Trophoblast cell (in vitro differentiated cells and primary cell): ENCODE data around the gene UBE2J2.

Source experiments
- DNase-seq, 2 donors: peaks; one replicate each; pipeline ENCODE4 v3.0.0-alpha.2; 2016
- H2AFZ ChIP-seq: 2 replicates; pipeline ENCODE4 v1.6.1; 2013; ENCODE audit warnings: low read length, moderate library complexity, mild to moderate bottlenecking; ENCODE audit not compliant: insufficient read depth, poor library complexity
- H2AK5ac ChIP-seq: 2 replicates; pipeline ENCODE4 v1.6.1; 2013; ENCODE audit warnings: mild to moderate bottlenecking, low read length
- H2BK120ac ChIP-seq: 2 replicates; pipeline ENCODE4 v1.6.1; 2013; ENCODE audit warnings: low read length, mild to moderate bottlenecking, moderate library complexity; ENCODE audit not compliant: insufficient read depth, poor library complexity
- H2BK12ac ChIP-seq: 2 replicates; pipeline ENCODE4 v1.6.1; 2013; ENCODE audit warnings: mild to moderate bottlenecking, low read length, moderate library complexity
- H2BK5ac ChIP-seq: 2 replicates; pipeline ENCODE4 v1.6.1; 2013; ENCODE audit warnings: low read length, low read depth, moderate library complexity, mild to moderate bottlenecking; ENCODE audit not compliant: poor library complexity
- H3K14ac ChIP-seq: 2 replicates; pipeline ENCODE4 v1.6.1; 2013; ENCODE audit warnings: mild to moderate bottlenecking, low read length
- H3K18ac ChIP-seq: 2 replicates; pipeline ENCODE4 v1.6.1; 2013; ENCODE audit warnings: mild to moderate bottlenecking, low read length
- H3K23ac ChIP-seq: 2 replicates; pipeline ENCODE4 v1.6.1; 2013; ENCODE audit warnings: low read length
- H3K27ac ChIP-seq: 2 replicates; pipeline ENCODE4 v1.5.1; 2013; ENCODE audit warnings: low read depth, mild to moderate bottlenecking, inconsistent platforms, low read length, moderate library complexity
- H3K27me3 ChIP-seq: 2 replicates; pipeline ENCODE4 v1.6.1; 2013; ENCODE audit warnings: inconsistent platforms, mild to moderate bottlenecking, low read length, moderate library complexity; ENCODE audit not compliant: insufficient read depth
- H3K36me3 ChIP-seq, 2 experiments: 1 replicate in 1 of 2; 2 replicates in 1 of 2; pipeline ENCODE4 v1.6.1; 2013; ENCODE audit warnings: low read length in 2 of 2, mild to moderate bottlenecking in 2 of 2, moderate library complexity in 1 of 2; ENCODE audit not compliant: insufficient read depth in 2 of 2, control insufficient read depth in 1 of 2
- H3K4ac ChIP-seq: 2 replicates; pipeline ENCODE4 v1.6.1; 2013; ENCODE audit warnings: low read depth, mild to moderate bottlenecking, low read length, moderate library complexity
- H3K4me1 ChIP-seq, 2 experiments: 1 replicate in 1 of 2; 2 replicates in 1 of 2; pipeline ENCODE4 v1.6.1; 2013; ENCODE audit warnings: low read length in 2 of 2, mild to moderate bottlenecking in 2 of 2, moderate library complexity in 1 of 2; ENCODE audit not compliant: insufficient read depth in 2 of 2, control insufficient read depth in 1 of 2
- H3K4me2 ChIP-seq: 2 replicates; pipeline ENCODE4 v1.6.1; 2013; ENCODE audit warnings: inconsistent platforms, mild to moderate bottlenecking, low read length, moderate library complexity
- H3K4me3 ChIP-seq: 2 replicates; pipeline ENCODE4 v1.5.1; 2013; ENCODE audit warnings: mild to moderate bottlenecking, low read depth, low read length, inconsistent platforms
- H3K79me1 ChIP-seq: one replicate; pipeline ENCODE4 v1.6.1; 2013; ENCODE audit warnings: low read length
- H3K79me2 ChIP-seq: 2 replicates; pipeline ENCODE4 v1.6.1; 2013; ENCODE audit warnings: low read length, mild to moderate bottlenecking; ENCODE audit not compliant: control insufficient read depth, insufficient read depth, poor library complexity
- H3K9ac ChIP-seq: 2 replicates; pipeline ENCODE4 v1.6.1; 2013; ENCODE audit warnings: mild to moderate bottlenecking, low read length
- H3K9me3 ChIP-seq: 2 replicates; pipeline ENCODE4 v1.6.1; 2013; ENCODE audit warnings: low read depth, mild to moderate bottlenecking, control low read depth, inconsistent platforms, low read length; ENCODE audit not compliant: insufficient read depth
- H4K12ac ChIP-seq: 2 replicates; pipeline ENCODE4 v1.6.1; 2013; ENCODE audit warnings: low read depth, mild to moderate bottlenecking, low read length, moderate library complexity
- H4K8ac ChIP-seq: 2 replicates; pipeline ENCODE4 v1.6.1; 2013; ENCODE audit warnings: low read depth, mild to moderate bottlenecking, low read length, moderate library complexity
- H4K91ac ChIP-seq: one replicate; pipeline ENCODE4 v1.6.1; 2013; ENCODE audit warnings: low read depth, mild to moderate bottlenecking, low read length, moderate library complexity
- WGBS: extraction: QIAGEN DNeasy Blood & Tissue Kit; methylation state at CpG from one replicate; pipeline ENCODE4 v1.1.7; 2013; ENCODE audit warnings: missing lambda C conversion rate; ENCODE audit not compliant: insufficient read length, insufficient coverage; ENCODE audit errors: extremely low coverage; 5-methylcytosine and 5-hydroxymethylcytosine counted together

Gene UBE2J2

GRCh38 chr1:1262071-1262470 is 11.6 kb downstream of the UBE2J2 start:
- H3K36me3 ChIP-seq: peaks cover 69 to 72% of the 10 kb centered on the region in 2 experiments
- WGBS: no CpG with 5 or more reads among the region's 17 CpGs

GRCh38 chr1:1260843-1261560 is 12.7 kb downstream of the UBE2J2 start:
- no peak overlapping the region for H3K18ac ChIP-seq

More at GRCh38 chr1:1262071-1262470, 11.6 kb downstream of the UBE2J2 start:
- no peak overlapping the region for H4K8ac ChIP-seq
- H3K18ac ChIP-seq: no peak overlapping the region
- H3K27me3 ChIP-seq: no peaks in the 10 kb centered on the region
- no peak overlapping the region for H3K27ac ChIP-seq
- no peak overlapping the region for H2BK12ac ChIP-seq
- H3K4me3 ChIP-seq: no peak overlapping the region
- H3K9me3 ChIP-seq: peaks cover 5% of the 10 kb centered on the region
- no peak overlapping the region for H3K4me2 ChIP-seq
- no peaks in the 10 kb centered on the region for H3K79me1 ChIP-seq
- H2AK5ac ChIP-seq: no peak overlapping the region
- H3K14ac ChIP-seq: no peak overlapping the region
- no peak overlapping the region for H3K23ac ChIP-seq
- no peak overlapping the region for H3K9ac ChIP-seq
- no peak overlapping the region for H2BK5ac ChIP-seq
- no peak overlapping the region for H4K91ac ChIP-seq
- no peak for DNase-seq
- H2AFZ ChIP-seq: no peak overlapping the region
- H4K12ac ChIP-seq: no peak overlapping the region
- H3K4ac ChIP-seq: no peak overlapping the region
- H3K79me2 ChIP-seq: no peaks in the 10 kb centered on the region
- H2BK120ac ChIP-seq: no peak overlapping the region
- H3K4me1 ChIP-seq: peaks cover 0 to 4% of the 10 kb centered on the region in 2 experiments

GRCh38 chr1:1259951-1260600 is 13.6 kb downstream of the UBE2J2 start:
- DNase-seq: no peak

More at GRCh38 chr1:1260843-1261560, 12.7 kb downstream of the UBE2J2 start:
- H4K12ac ChIP-seq: no peak overlapping the region
- no peak overlapping the region for H3K27ac ChIP-seq
- peaks cover 0 to 4% of the 10 kb centered on the region in 2 experiments for H3K4me1 ChIP-seq
- no peak overlapping the region for H2AFZ ChIP-seq
- H3K23ac ChIP-seq: no peak overlapping the region
- no peak overlapping the region for H3K9ac ChIP-seq
- H4K8ac ChIP-seq: no peak overlapping the region
- no peak overlapping the region for H2AK5ac ChIP-seq
- H3K27me3 ChIP-seq: no peaks in the 10 kb centered on the region
- H3K9me3 ChIP-seq: peaks cover 5% of the 10 kb centered on the region
- no peak overlapping the region for H2BK12ac ChIP-seq
- H4K91ac ChIP-seq: no peak overlapping the region
- H2BK120ac ChIP-seq: no peak overlapping the region
- no peak overlapping the region for H3K4ac ChIP-seq
- H3K14ac ChIP-seq: no peak overlapping the region
- no peak overlapping the region for H3K4me2 ChIP-seq
- no peak overlapping the region for H2BK5ac ChIP-seq
- DNase-seq: no peak
- no peaks in the 10 kb centered on the region for H3K79me1 ChIP-seq
- H3K36me3 ChIP-seq: peaks cover 74 to 75% of the 10 kb centered on the region in 2 experiments
- no CpG with 5 or more reads among the region's 16 CpGs for WGBS
- H3K4me3 ChIP-seq: no peak overlapping the region
- no peaks in the 10 kb centered on the region for H3K79me2 ChIP-seq

GRCh38 chr1:1259540-1259939 is 14.1 kb downstream of the UBE2J2 start:
- no CpG with 5 or more reads among the region's 18 CpGs for WGBS
- no peak overlapping the region for H3K4me3 ChIP-seq

More at GRCh38 chr1:1259951-1260600, 13.6 kb downstream of the UBE2J2 start:
- Histone ChIP-seq H2AFZ (no peak overlapping the region), H4K12ac (no peak overlapping the region), H4K8ac (no peak overlapping the region), H2BK5ac (no peak overlapping the region), H2AK5ac (no peak overlapping the region), H3K4me3 (no peak overlapping the region), H3K14ac (no peak overlapping the region), H3K36me3 (peaks cover 74 to 75% of the 10 kb centered on the region in 2 experiments), H3K9me3 (peaks cover 6% of the 10 kb centered on the region), H2BK120ac (no peak overlapping the region), H3K4ac (no peak overlapping the region), H3K23ac (no peak overlapping the region), H3K27me3 (no peaks in the 10 kb centered on the region), H3K9ac (no peak overlapping the region), H3K27ac (no peak overlapping the region), H3K4me1 (peaks cover 0 to 2% of the 10 kb centered on the region in 2 experiments), H4K91ac (no peak overlapping the region), H3K18ac (no peak overlapping the region), H3K4me2 (no peak overlapping the region), H3K79me2 (no peaks in the 10 kb centered on the region), H3K79me1 (no peaks in the 10 kb centered on the region), H2BK12ac (no peak overlapping the region)
- WGBS: no CpG with 5 or more reads among the region's 26 CpGs

More at GRCh38 chr1:1259540-1259939, 14.1 kb downstream of the UBE2J2 start:
- Histone ChIP-seq H2AK5ac (no peak overlapping the region), H3K79me1 (no peaks in the 10 kb centered on the region), H2AFZ (no peak overlapping the region), H4K12ac (no peak overlapping the region), H3K27me3 (no peaks in the 10 kb centered on the region), H2BK5ac (no peak overlapping the region), H3K14ac (no peak overlapping the region), H2BK120ac (no peak overlapping the region), H3K4me2 (no peak overlapping the region), H3K18ac (no peak overlapping the region), H3K4me1 (no peaks in the 10 kb centered on the region), H3K23ac (no peak overlapping the region), H3K27ac (no peak overlapping the region), H3K79me2 (no peaks in the 10 kb centered on the region), H3K9me3 (peaks cover 8% of the 10 kb centered on the region), H3K9ac (no peak overlapping the region), H4K91ac (no peak overlapping the region), H3K4ac (no peak overlapping the region), H4K8ac (no peak overlapping the region), H3K36me3 (peaks cover 74 to 76% of the 10 kb centered on the region in 2 experiments), H2BK12ac (no peak overlapping the region)
- no peak for DNase-seq
